Dermis blood vessel endothelial cell (primary cell): ENCODE measurements around the gene ARHGEF10L. TPM values are rescaled to one million over a fixed set of nuclear protein-coding genes. Genes with fewer than 3 reads are reported as not detected.

Experiments used
- DNase-seq: peaks from one replicate; pipeline ENCODE4 v3.0.0; 2010
- total RNA-seq: library from RNA; depleted of rRNA; stranded (reverse); fragments of >200 nt; gene quantifications from 2 replicates; pipeline ENCODE4 v1.2.3, GENCODE V29; 2014

ARHGEF10L gene
- total RNA-seq, 1 donor from 2014 or later: 0.85 TPM

GRCh38 chr1:17640393-17640792 lies 100.9 kb downstream of the ARHGEF10L start:
- no peak for DNase-seq

- no peak for DNase-seq
Measured at GRCh38 chr1:17640975-17641374, 101.5 kb downstream of the ARHGEF10L start.

- no peak for DNase-seq
Measured at GRCh38 chr1:17642169-17642568, 102.7 kb downstream of the ARHGEF10L start.

GRCh38 chr1:17642943-17643342 lies 103.4 kb downstream of the ARHGEF10L start:
- no peak for DNase-seq

- DNase-seq: no peak
Measured at GRCh38 chr1:17643861-17644703, 104.6 kb downstream of the ARHGEF10L start.

GRCh38 chr1:17645068-17645911 lies 105.8 kb downstream of the ARHGEF10L start:
- no peak for DNase-seq

- no peak for DNase-seq
Measured at GRCh38 chr1:17646444-17647280, 107.2 kb downstream of the ARHGEF10L start.

- peak; percentile 10 for DNase-seq
Measured at GRCh38 chr1:17648457-17649145, 109.1 kb downstream of the ARHGEF10L start.

GRCh38 chr1:17649371-17650106 lies 110.0 kb downstream of the ARHGEF10L start:
- no peak for DNase-seq

- DNase-seq: no peak
Measured at GRCh38 chr1:17653276-17653675, 113.8 kb downstream of the ARHGEF10L start.

- peak; percentile 64 for DNase-seq
Measured at GRCh38 chr1:17653728-17654351, 114.3 kb downstream of the ARHGEF10L start.

- no peak for DNase-seq
Measured at GRCh38 chr1:17654519-17654918, 115.0 kb downstream of the ARHGEF10L start.

- DNase-seq: no peak
Measured at GRCh38 chr1:17655169-17655568, 115.7 kb downstream of the ARHGEF10L start.

GRCh38 chr1:17655922-17656321 lies 116.4 kb downstream of the ARHGEF10L start:
- no peak for DNase-seq

GRCh38 chr1:17657436-17657835 lies 117.9 kb downstream of the ARHGEF10L start:
- DNase-seq: no peak

GRCh38 chr1:17658837-17659236 lies 119.3 kb downstream of the ARHGEF10L start:
- DNase-seq: no peak

GRCh38 chr1:17661546-17662157 lies 122.2 kb downstream of the ARHGEF10L start:
- peak; percentile 74 for DNase-seq

- DNase-seq: no peak
Measured at GRCh38 chr1:17662296-17662695, 122.8 kb downstream of the ARHGEF10L start.

GRCh38 chr1:17662786-17663185 lies 123.3 kb downstream of the ARHGEF10L start:
- no peak for DNase-seq

GRCh38 chr1:17663646-17664045 lies 124.1 kb downstream of the ARHGEF10L start:
- no peak for DNase-seq
